Neural crest cell (in vitro differentiated cells): ENCODE results near the gene TMEM238L. TPM values are rescaled to one million over a fixed set of nuclear protein-coding genes. Genes with fewer than 3 reads are reported as not detected.

ENCODE experiments used
- DNase-seq: peaks from one replicate; pipeline ENCODE4 v3.0.0; 2021; ENCODE audit warnings: low read depth, mixed read lengths, low spot score
- H3K27ac Mint-ChIP-seq: one replicate; pipeline ENCODE4 v1.8.0; 2021; ENCODE audit warnings: mild to moderate bottlenecking, mixed read lengths; ENCODE audit not compliant: unreplicated experiment
- H3K27me3 Mint-ChIP-seq: 2 replicates; pipeline ENCODE4 v1.8.0; 2021; ENCODE audit warnings: low read depth, mild to moderate bottlenecking, mixed read lengths
- H3K36me3 Mint-ChIP-seq: 2 replicates; pipeline ENCODE4 v1.8.0; 2021; ENCODE audit warnings: low read depth, mild to moderate bottlenecking, mixed read lengths
- H3K4me1 Mint-ChIP-seq: 2 replicates; pipeline ENCODE4 v1.8.0; 2021; ENCODE audit warnings: mixed read lengths
- H3K4me3 Mint-ChIP-seq: one replicate; pipeline ENCODE4 v1.8.0; 2021; ENCODE audit warnings: mild to moderate bottlenecking, mixed read lengths
- H3K9me3 Mint-ChIP-seq: 2 replicates; pipeline ENCODE4 v1.8.0; 2021; ENCODE audit warnings: mixed read lengths
- CTCF ChIP-seq: fragments of 200-600 bp; sonication (generic); conservative IDR thresholded peaks from 2 replicates; pipeline ENCODE4 v1.5.0; 2021; ENCODE audit warnings: antibody characterized with exemption, mild to moderate bottlenecking
- total RNA-seq: library from RNA; stranded (reverse); gene quantifications from 2 replicates; pipeline ENCODE4 v1.2.1, GENCODE V29; 2021

The TMEM238L gene
- total RNA-seq, 1 donor from 2014 or later = not detected

DNA sequence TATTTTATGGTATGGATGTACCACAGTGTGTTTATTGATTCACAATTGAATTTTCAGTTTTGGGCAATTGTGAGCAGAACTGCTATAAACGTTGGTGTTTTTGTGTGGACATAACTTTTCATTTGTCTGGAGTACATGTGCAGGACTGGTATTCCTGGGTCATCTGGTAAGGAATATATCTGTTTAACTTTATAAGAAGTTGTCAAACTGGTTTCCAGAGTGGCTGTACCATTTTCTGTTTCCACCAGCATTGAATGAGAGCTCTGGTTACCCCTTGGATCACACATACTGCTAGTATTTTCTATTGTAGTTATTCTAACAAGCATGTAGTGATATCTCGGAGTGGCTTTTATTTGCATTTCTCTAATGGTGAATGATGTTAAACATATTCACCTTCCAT is 24.3 kb downstream of the TMEM238L start:
- Mint-ChIP-seq H3K27ac (no peak overlapping the region), H3K4me1 (no peaks in the 10 kb centered on the region), H3K4me3 (no peak overlapping the region), H3K27me3 (peaks cover 6% of the 10 kb centered on the region), H3K9me3 (peaks cover 6% of the 10 kb centered on the region), H3K36me3 (peaks cover 6% of the 10 kb centered on the region)
- no peak for TF ChIP-seq CTCF
- DNase-seq = no peak

GRCh38 chr17:10777890-10778289 is 26.0 kb downstream of the TMEM238L start:
- TF ChIP-seq CTCF = no peak
- Mint-ChIP-seq H3K4me3 (no peak overlapping the region), H3K27me3 (peaks cover 9% of the 10 kb centered on the region), H3K27ac (no peak overlapping the region), H3K4me1 (peaks cover 13% of the 10 kb centered on the region), H3K9me3 (peaks cover 7% of the 10 kb centered on the region), H3K36me3 (peaks cover 9% of the 10 kb centered on the region)
- DNase-seq = no peak

DNA sequence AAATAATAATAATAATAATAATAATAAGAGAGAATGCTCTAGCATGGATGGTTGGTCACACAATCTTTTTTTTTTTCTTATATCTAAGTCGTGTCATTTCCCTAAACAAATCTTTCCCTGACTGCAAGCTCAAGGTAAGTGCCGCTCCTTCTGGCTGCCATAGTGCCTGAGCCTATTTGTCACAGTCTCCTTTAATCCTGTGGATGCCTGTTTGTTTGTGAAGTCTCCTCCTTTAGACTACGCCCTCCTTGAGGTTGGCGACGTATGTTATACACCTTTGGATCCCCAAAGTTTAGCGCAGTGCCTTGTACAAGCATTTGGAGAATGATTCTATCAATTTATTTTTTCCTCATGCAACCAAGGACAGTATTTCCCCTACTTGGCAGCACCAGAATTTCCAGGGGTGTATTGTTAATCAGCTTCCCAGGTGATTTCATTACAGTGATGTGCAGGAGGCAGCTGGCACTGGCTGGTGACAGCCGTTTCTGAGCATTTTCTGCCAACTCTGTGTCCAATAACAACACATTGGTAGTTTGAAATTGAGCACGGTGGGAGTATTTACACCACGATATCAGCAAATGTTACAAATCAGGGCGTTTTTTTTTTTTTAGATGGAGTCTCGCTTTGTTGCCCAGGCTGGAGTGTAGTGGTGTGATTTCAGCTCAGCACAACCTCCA is 26.6 kb downstream of the TMEM238L start:
- peaks cover 9% of the 10 kb centered on the region for H3K36me3 Mint-ChIP-seq
- no peak overlapping the region for H3K27ac Mint-ChIP-seq

GRCh38 chr17:10776381-10776780 is 27.5 kb downstream of the TMEM238L start:
- no peak for TF ChIP-seq CTCF
- Mint-ChIP-seq H3K4me1 (peaks cover 24% of the 10 kb centered on the region), H3K27ac (no peak overlapping the region), H3K27me3 (peaks cover 6% of the 10 kb centered on the region), H3K36me3 (peaks cover 12% of the 10 kb centered on the region), H3K4me3 (no peak overlapping the region), H3K9me3 (peaks cover 16% of the 10 kb centered on the region)
- no peak for DNase-seq

More for the DNA sequence above, 26.6 kb downstream of the TMEM238L start:
- H3K4me3 Mint-ChIP-seq = no peak overlapping the region
- no peak for DNase-seq
- TF ChIP-seq CTCF = no peak
- H3K27me3 Mint-ChIP-seq = peaks cover 6% of the 10 kb centered on the region
- H3K9me3 Mint-ChIP-seq = peaks cover 10% of the 10 kb centered on the region
- H3K4me1 Mint-ChIP-seq = peaks cover 18% of the 10 kb centered on the region

- no peak for TF ChIP-seq CTCF
- DNase-seq = no peak
- Mint-ChIP-seq H3K4me3 (no peak overlapping the region), H3K36me3 (peaks cover 14% of the 10 kb centered on the region), H3K27ac (no peak overlapping the region), H3K27me3 (peaks cover 6% of the 10 kb centered on the region), H3K4me1 (peaks cover 25% of the 10 kb centered on the region), H3K9me3 (peaks cover 16% of the 10 kb centered on the region)
These were observed 28.1 kb downstream of the TMEM238L start for GRCh38 chr17:10775740-10776356.
